Stimulated activated CD8-positive, alpha-beta memory T cell treated with anti-CD3 and anti-CD28 coated beads, Interleukin-15, amount 100 ng/mL, for 48 hours (primary cell): Measurements from ENCODE around the gene CDK5R1.
"Not testable (repeated sequence)": the region's sequence is repeated elsewhere in the genome, so short reads cannot be mapped to it uniquely, and the experiment has no call there.

ENCODE experiments used
- DNase-seq, 2 donors: peaks; one replicate each; pipeline ENCODE4 v3.0.0-alpha.2; 2020; ENCODE audit warnings: low read depth in 2 of 2

Gene CDK5R1

GRCh38 chr17:32516940-32517701 is 30.3 kb downstream of the CDK5R1 start:
- DNase-seq, result no peak

- DNase-seq, result no peak
These were observed 31.2 kb downstream of the CDK5R1 start for GRCh38 chr17:32517982-32518381.

GRCh38 chr17:32518646-32519227 is 31.9 kb downstream of the CDK5R1 start:
- DNase-seq, result no peak

GRCh38 chr17:32519228-32520103 is 32.7 kb downstream of the CDK5R1 start:
- DNase-seq, result peak; percentile 52 to 61

GRCh38 chr17:32520104-32520701 is 33.4 kb downstream of the CDK5R1 start:
- DNase-seq, result peak; percentile 32 to 50

GRCh38 chr17:32520737-32521404 is 34.1 kb downstream of the CDK5R1 start:
- DNase-seq, result no peak

DNA sequence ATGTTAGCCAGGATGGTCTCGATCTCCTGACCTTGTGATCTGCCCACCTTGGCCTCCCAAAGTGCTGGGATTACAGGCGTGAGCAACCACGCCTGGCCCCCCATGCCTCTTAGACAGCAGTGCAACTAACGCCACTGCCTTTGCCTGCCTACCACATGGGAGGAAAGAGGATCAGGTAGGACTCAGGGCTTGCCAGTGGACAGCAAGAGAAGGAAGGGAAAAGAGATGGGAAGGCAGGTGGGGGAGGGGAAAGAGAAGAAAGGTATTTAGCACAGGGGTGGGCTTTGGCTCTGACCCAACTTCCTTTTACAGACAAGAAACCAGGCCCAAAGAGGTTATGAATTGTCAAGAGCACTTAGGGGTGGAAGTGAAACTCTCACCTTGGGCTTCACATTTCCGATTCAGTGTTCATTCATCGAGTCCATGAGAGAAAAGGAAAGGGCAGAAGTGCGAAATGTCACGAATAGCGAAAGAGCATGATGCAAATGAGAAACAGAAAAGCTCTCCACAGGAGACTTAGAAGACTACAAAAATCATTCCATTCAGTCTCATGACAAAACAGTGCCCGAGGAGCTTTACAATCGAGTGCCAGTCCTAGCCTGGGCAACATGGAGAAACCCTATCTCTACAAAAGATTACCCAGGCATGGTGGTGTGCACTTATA is 36.4 kb downstream of the CDK5R1 start:
- peak in 1 of 2 donors; percentile 44 for DNase-seq

GRCh38 chr17:32523827-32524552 is 37.2 kb downstream of the CDK5R1 start:
- DNase-seq, result no peak

DNA sequence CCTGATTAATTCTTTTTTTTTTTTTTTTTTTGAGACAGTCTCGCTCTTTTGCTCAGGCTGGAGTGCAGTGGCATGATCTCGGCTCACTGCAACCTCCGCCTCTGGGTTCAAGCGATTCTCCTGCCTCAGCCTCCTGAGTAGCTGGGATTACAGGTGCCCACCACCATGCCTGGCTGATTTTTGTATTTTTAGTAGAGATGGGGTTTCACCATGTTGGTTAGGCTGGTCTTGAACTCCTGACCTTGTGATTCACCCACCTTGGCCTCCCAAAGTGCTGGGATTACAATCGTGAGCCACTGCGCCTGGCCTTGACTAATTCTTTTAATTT is 37.7 kb downstream of the CDK5R1 start:
- DNase-seq, result not testable (repeated sequence)

GRCh38 chr17:32525122-32525521 is 38.3 kb downstream of the CDK5R1 start:
- DNase-seq, result no peak

DNA sequence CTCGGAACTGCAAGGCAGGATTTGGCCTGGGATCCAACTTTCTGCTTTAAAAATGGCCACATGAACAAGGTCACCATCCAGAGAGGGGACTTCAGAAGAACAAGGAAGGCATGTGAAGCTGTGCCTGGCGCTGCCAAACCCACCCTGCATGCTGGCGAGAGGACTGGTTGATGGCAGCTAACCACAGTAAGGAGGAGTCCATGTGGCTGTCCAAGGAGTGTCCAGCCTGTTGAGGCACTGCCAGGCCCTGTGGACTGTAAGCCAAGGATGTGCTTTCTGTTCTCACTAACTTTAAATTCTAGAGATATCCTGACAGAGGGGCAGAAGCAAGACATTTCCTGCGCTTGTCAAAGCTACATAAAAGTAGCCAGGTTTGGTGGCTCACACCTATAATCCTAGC is 40.4 kb downstream of the CDK5R1 start:
- no peak for DNase-seq

DNA sequence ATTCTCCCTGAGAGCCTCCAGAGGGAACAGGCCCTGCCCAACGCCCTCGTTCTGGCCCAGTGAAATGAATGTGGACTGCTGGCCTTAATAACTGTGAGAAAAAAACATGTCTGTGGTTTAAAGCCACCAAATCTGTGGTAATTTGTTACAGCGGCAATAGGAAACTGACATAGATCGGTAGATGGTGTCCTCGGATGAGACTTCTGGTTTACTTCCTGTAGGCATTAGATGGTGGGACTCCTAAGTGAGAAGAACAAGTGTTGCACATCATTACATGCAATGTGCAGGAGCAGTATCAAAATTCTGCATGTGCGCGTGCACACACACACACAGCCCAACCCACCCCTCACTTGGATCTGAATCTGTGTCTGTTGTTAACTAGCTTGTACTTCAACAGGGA is 42.0 kb downstream of the CDK5R1 start:
- no peak for DNase-seq

- no peak for DNase-seq
These were observed 42.8 kb downstream of the CDK5R1 start for GRCh38 chr17:32529604-32530003.

DNA sequence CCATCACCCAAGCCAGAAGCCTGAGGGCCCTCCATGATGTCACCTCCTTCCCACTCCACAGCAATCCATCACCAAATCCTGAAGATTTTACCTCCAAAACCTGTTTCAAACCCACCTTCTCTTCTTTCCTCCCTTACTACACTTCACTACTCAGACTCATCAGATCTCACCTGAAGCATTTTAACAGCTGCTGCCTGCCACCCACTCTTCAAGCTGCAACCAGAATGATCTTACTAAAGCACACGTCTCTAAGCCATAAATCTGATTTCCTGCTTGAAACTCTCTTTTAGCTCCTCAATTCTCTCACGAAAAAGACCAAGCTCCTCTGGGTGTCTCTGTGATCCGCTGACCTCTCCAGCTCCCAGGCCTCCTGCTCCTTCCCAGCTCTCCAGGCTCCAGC is 46.5 kb downstream of the CDK5R1 start:
- DNase-seq, result no peak

DNA sequence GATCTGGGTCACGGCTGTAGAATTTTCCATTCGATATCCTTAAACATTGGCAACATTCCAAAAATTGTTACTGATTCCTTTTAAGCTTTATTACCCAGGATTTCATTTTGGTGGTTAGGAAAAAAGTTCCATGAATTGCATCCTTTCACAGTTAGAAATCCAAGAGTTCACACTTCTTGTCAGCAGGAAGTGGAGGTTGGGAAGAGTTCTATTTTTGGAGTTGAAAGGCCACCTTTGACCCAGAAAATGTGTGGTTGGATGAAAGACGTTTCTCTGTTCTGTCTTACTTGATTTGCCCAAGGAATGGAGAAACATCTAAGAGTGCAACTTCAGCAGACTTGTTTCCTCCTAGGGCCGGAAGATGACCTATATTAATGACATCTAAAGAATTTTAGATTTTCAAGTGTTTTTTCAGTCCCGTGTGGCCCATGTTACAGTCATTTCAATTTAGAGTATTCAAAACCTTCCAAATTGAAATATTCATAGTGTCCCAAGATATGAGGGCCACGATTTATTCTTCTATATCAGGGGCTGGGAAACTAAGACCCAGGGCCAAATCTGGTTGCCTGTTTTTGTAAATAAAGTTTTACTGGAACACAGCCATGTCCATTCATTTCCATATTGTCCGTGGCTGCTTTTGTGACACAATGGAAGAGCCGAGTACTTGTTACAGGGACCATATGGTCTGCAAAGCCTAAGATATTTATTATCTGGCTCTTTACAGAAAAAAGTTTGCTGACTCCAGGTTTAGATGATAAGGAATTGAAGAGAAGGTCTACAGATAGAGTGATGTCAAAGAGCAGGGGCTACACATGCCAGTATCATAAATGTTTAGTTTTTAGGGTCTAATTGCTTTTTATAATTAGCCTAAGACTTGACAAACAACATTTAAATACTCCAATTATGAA is 50.2 kb downstream of the CDK5R1 start:
- no peak for DNase-seq
